GM12878 (cell line): ENCODE results near the gene COMMD6. TPM values are rescaled to one million over a fixed set of nuclear protein-coding genes. Genes with fewer than 3 reads are reported as not detected.
A peak's percentile ranks its signal among the peaks of the same experiment; 100 is the strongest.

Experiments used
- ATAC-seq: fragments of 200-7000 bp; cut with Tn5 transposase; 3 replicates; pipeline ENCODE4 v1.9.1; 2020; ENCODE audit warnings: mild to moderate bottlenecking, moderate library complexity
- BruUV-seq: library from RNA; stranded (reverse); fragments of 400-500 nt; replicated peaks from 2 replicates; lab custom pipeline; 2021; lab: Mats Ljungman, UMichigan
- CTCF ChIA-PET: fragments of 300-600 bp; sonication (Branson Sonifier 250); formaldehyde crosslinking; extraction: SDS; loops from one replicate; lab custom pipeline; 2021; ENCODE audit warnings: inconsistent platforms; lab: Yijun Ruan, JAX
- POLR2A ChIA-PET: fragments of 350-600 bp; formaldehyde crosslinking; extraction: SDS; loops from one replicate; lab custom pipeline; 2021; ENCODE audit warnings: inconsistent platforms; lab: Charles Lee
- RAD21 ChIA-PET: fragments of 300-600 bp; sonication (Branson Sonifier 250); formaldehyde crosslinking; loops from one replicate; lab custom pipeline; 2023; ENCODE audit warnings: antibody characterized with exemption; ENCODE audit not compliant: unreplicated experiment; lab: Charles Lee
- SMC1A ChIA-PET: fragments of 300-600 bp; sonication (Branson Sonifier 250); formaldehyde crosslinking; loops from one replicate; lab custom pipeline; 2023; ENCODE audit not compliant: unreplicated experiment, uncharacterized antibody; lab: Charles Lee
- DNase-seq: peaks from one replicate; pipeline ENCODE4 v3.0.0-alpha.2; 2011; ENCODE audit warnings: low read depth, low spot score
- FAIRE-seq: peaks from 3 replicates; lab custom pipeline; 2011; peaks lifted over from hg19 to GRCh38; lab: Jason Lieb, UNC
- H2AFZ ChIP-seq: 2 replicates; pipeline ENCODE4 v1.6.0; 2011; ENCODE audit warnings: low read depth, low read length, control low read depth; ENCODE audit not compliant: control insufficient read depth
- H3K27ac ChIP-seq: 2 replicates; pipeline ENCODE4 v1.5.1; 2011; ENCODE audit warnings: control low read depth; ENCODE audit not compliant: control insufficient read depth, insufficient read depth
- H3K27me3 ChIP-seq, 2 experiments: replicated peaks in 1 of 2; 2 replicates each; pipeline versions ENCODE4 v1.6.0 to v1.6.1; 2011; ENCODE audit warnings: low read length in 1 of 2; ENCODE audit not compliant: control insufficient read depth in 2 of 2, insufficient read depth in 2 of 2
- H3K36me3 ChIP-seq, 2 experiments: 2 replicates each; pipeline ENCODE4 v1.5.1; 2011; ENCODE audit warnings: low read length in 1 of 2; ENCODE audit not compliant: control insufficient read depth in 2 of 2, insufficient read depth in 2 of 2
- H3K4me1 ChIP-seq: 2 replicates; pipeline ENCODE4 v1.6.1; 2011; ENCODE audit warnings: mild to moderate bottlenecking, low read length, moderate library complexity, mixed read lengths; ENCODE audit not compliant: control insufficient read depth, insufficient read depth
- H3K4me2 ChIP-seq: 2 replicates; pipeline ENCODE4 v1.6.0; 2011; ENCODE audit warnings: control low read depth; ENCODE audit not compliant: control insufficient read depth, insufficient read depth
- H3K4me3 ChIP-seq: fragments of 200-600 bp; sonication (generic); 2 replicates; pipeline ENCODE4 v1.5.1; 2016
- H3K79me2 ChIP-seq: 2 replicates; pipeline ENCODE4 v1.6.0; 2011; ENCODE audit warnings: low read length; ENCODE audit not compliant: control insufficient read depth, insufficient read depth
- H3K9ac ChIP-seq: 2 replicates; pipeline ENCODE4 v1.8.0; 2011; ENCODE audit warnings: low read length, control low read depth, mixed read lengths; ENCODE audit not compliant: control insufficient read depth, insufficient read depth
- H3K9me3 ChIP-seq: replicated peaks from 3 replicates; pipeline ENCODE4 v1.5.1; 2011; ENCODE audit warnings: mild to moderate bottlenecking, low read length; ENCODE audit not compliant: control insufficient read depth, insufficient read depth
- H4K20me1 ChIP-seq: 2 replicates; pipeline ENCODE4 v1.6.0; 2011; ENCODE audit not compliant: control insufficient read depth, insufficient read depth
- ATF2 ChIP-seq: IDR thresholded peaks from 2 replicates; pipeline ENCODE4 v1.6.1; 2012; ENCODE audit warnings: low read length, inconsistent platforms
- CBX5 ChIP-seq: sonication (generic); IDR thresholded peaks from 2 replicates; pipeline ENCODE4 v1.6.1; 2016; ENCODE audit warnings: low read depth, moderate library complexity, mild to moderate bottlenecking, inconsistent platforms
- CTCF ChIP-seq, 3 experiments: IDR thresholded peaks in 2 of 3; conservative IDR thresholded peaks in 1 of 3; 2 replicates each; pipeline ENCODE4 v1.5.1; 2011; ENCODE audit warnings: low read depth in 3 of 3, low read length in 3 of 3, mild to moderate bottlenecking in 3 of 3, control low read depth in 2 of 3, moderate library complexity in 2 of 3, inconsistent platforms in 1 of 3, mixed read lengths in 1 of 3; ENCODE audit not compliant: control insufficient read depth in 2 of 3, insufficient read depth in 1 of 3; ENCODE audit errors: extremely low read depth in 1 of 3
- KAT2A ChIP-seq: conservative IDR thresholded peaks from 2 replicates; pipeline ENCODE4 v1.6.1; 2011; ENCODE audit warnings: low read depth, low read length; ENCODE audit not compliant: control insufficient read depth
- POLR2AphosphoS5 ChIP-seq: IDR thresholded peaks from 2 replicates; pipeline ENCODE4 v1.6.1; 2011; ENCODE audit warnings: mild to moderate bottlenecking, low read length, inconsistent platforms
- RAD21 ChIP-seq: IDR thresholded peaks from 2 replicates; pipeline ENCODE4 v1.6.1; 2011; ENCODE audit warnings: mild to moderate bottlenecking, low read depth, low read length, moderate library complexity; ENCODE audit not compliant: insufficient read depth
- SIN3A ChIP-seq: IDR thresholded peaks from 2 replicates; pipeline ENCODE4 v1.6.1; 2012; ENCODE audit warnings: low read depth, low read length, improper control_type of control experiment
- SMARCA5 ChIP-seq: fragments of 450-650 bp; IDR thresholded peaks from 2 replicates; pipeline ENCODE4 v1.6.1; 2017; ENCODE audit warnings: mild to moderate bottlenecking
- SMC3 ChIP-seq: IDR thresholded peaks from 2 replicates; pipeline ENCODE4 v1.6.1; 2011; ENCODE audit warnings: low read length, improper control_type of control experiment, borderline replicate concordance
- SP1 ChIP-seq: IDR thresholded peaks from one replicate; pipeline ENCODE4 v1.6.1; 2011; ENCODE audit warnings: low read depth, low read length
- TCF7 ChIP-seq: IDR thresholded peaks from 2 replicates; pipeline ENCODE4 v1.6.1; 2014; ENCODE audit warnings: antibody characterized with exemption, borderline replicate concordance
- WGBS: methylation state at CpG from one replicate; pipeline ENCODE4 v1.1.6; 2016; ENCODE audit warnings: low lambda C conversion rate; ENCODE audit not compliant: insufficient replicate concordance, insufficient coverage; ENCODE audit errors: missing lambda C conversion rate; 5-methylcytosine and 5-hydroxymethylcytosine counted together
- in situ Hi-C: fragments of 300-500 bp; cut with MboI; formaldehyde crosslinking; loops from 9 replicates; pipeline ENCODE4 v1.14.3; 2018; ENCODE audit warnings: mixed read lengths
- intact Hi-C: fragments of 100-400 bp; cut with micrococcal nuclease; formaldehyde crosslinking; loops from one replicate; pipeline ENCODE4 v1.14.2; 2022; ENCODE audit not compliant: unreplicated experiment
- polyA plus RNA-seq, 11 experiments: library from polyadenylated mRNA; depleted of rRNA in 4 of 11; unstranded in 6 of 11; stranded (reverse) in 5 of 11; fragments of >200 nt; fragmentation: Nextera tagmentation in 4 of 11; fragmentation: Illumina TruSeq in 1 of 11; extraction: Ambion mirVana in 4 of 11; extraction: Trizol in 1 of 11; gene quantifications; 1 replicate in 1 of 11; 2 replicates in 10 of 11; pipeline versions ENCODE4 v1.2.1 to v1.2.3, GENCODE V29; 2011 to 2016; ENCODE audit warnings: inconsistent platforms in 2 of 11, missing spikeins in 2 of 11, low read depth in 1 of 11
- total RNA-seq, 4 experiments: library from RNA; depleted of rRNA in 3 of 4; stranded (reverse); fragments of >200 nt in 3 of 4; fragmentation: Illumina TruSeq in 1 of 4; extraction: Trizol in 1 of 4; gene quantifications; 2 replicates each; pipeline versions ENCODE4 v1.2.1 to v1.2.3, GENCODE V29; 2013 to 2021

Gene COMMD6
- total and polyA plus RNA-seq, 10 of the 15 experiments (the other 5 are each of a cell fraction or from before 2014, with no cell fraction given): 127 to 509 (median 247) TPM

- ChIA-PET SMC1A (interaction anchor here (0.6 to 1.9 kb wide), 4 partner anchors 8 to 99 kb away, joined by 3 to 5 read pairs (median 3); no protein-coding TSS in a partner anchor), POLR2A (no interaction called here), RAD21 (interaction anchor here (0.7 kb wide), 1 partner anchor 16 kb away, joined by 3 read pairs; no protein-coding TSS in a partner anchor), CTCF (interaction anchor here (0.6 to 1.8 kb wide), 6 partner anchors 8 to 287 kb away, joined by 3 to 6 read pairs (median 4); no protein-coding TSS in a partner anchor)
- no peak for TF ChIP-seq ATF2
- TF ChIP-seq KAT2A: no peak
- no peak for TF ChIP-seq SIN3A
- TF ChIP-seq CBX5: no peak
- TF ChIP-seq SMARCA5: no peak
- no peaks in the 10 kb centered on the region for H3K4me1 ChIP-seq
- intact Hi-C loops (no loop called here), in situ Hi-C loops (no loop called here)
- peaks cover 2% of the 10 kb centered on the region; the same call in 1 of the 3 replicates for H3K9me3 ChIP-seq
- ATAC-seq (no peak), FAIRE-seq (no peak), DNase-seq (no peak)
- H3K36me3 ChIP-seq: peaks cover 0 to 23% of the 10 kb centered on the region in 2 experiments; a peak in 2 of 4 replicates
- H3K79me2 ChIP-seq: no peaks in the 10 kb centered on the region
- H3K27ac ChIP-seq: no peak overlapping the region
- BruUV-seq: no TSS peak
- H4K20me1 ChIP-seq: no peaks in the 10 kb centered on the region
- H2AFZ ChIP-seq: no peak overlapping the region
- H3K4me3 ChIP-seq: no peak overlapping the region
- no peak overlapping the region for H3K9ac ChIP-seq
- no peaks in the 10 kb centered on the region for H3K27me3 ChIP-seq
- 95% methylated on average over 1 of the region's 1 CpG for WGBS
- H3K4me2 ChIP-seq: no peak overlapping the region; the same call in 1 of the 2 replicates
Observed at GRCh38 chr13:75569576-75569975, 31.9 kb upstream of the COMMD6 start.

- no peaks in the 10 kb centered on the region for H3K79me2 ChIP-seq
- DNase-seq (no peak), ATAC-seq (no peak), FAIRE-seq (no peak)
- BruUV-seq: no TSS peak
- H3K36me3 ChIP-seq: peaks cover 0 to 13% of the 10 kb centered on the region in 2 experiments; a peak in 2 of 4 replicates
- H4K20me1 ChIP-seq: no peaks in the 10 kb centered on the region
- H3K27me3 ChIP-seq: no peaks in the 10 kb centered on the region
- no peak overlapping the region for H3K4me3 ChIP-seq
- in situ Hi-C loops (no loop called here), intact Hi-C loops (no loop called here)
- H3K4me2 ChIP-seq: no peak overlapping the region
- H2AFZ ChIP-seq: no peak overlapping the region
- no peak overlapping the region for H3K9ac ChIP-seq
- H3K9me3 ChIP-seq: no peaks in the 10 kb centered on the region
- RAD21 ChIA-PET: no interaction called here
- POLR2A ChIA-PET: no interaction called here
- H3K4me1 ChIP-seq: no peaks in the 10 kb centered on the region
- H3K27ac ChIP-seq: no peak overlapping the region
- no peak for TF ChIP-seq TCF7
- TF ChIP-seq RAD21: peak; percentile 48; the same call in 1 of the 2 replicates
- TF ChIP-seq SMC3: peak; percentile 22; the same call in 1 of the 2 replicates
- TF ChIP-seq SP1: no peak
- TF ChIP-seq POLR2AphosphoS5: no peak
- peak; percentile 15 to 47 (median 21); a peak in 4 of 6 replicates for TF ChIP-seq CTCF (IDR thresholded peaks at IDR 0.05 in 2 of 3, conservative IDR thresholded peaks at IDR 0.05 in 1 of 3; ENCODE audit: control insufficient read depth in 2 of 3, extremely low read depth in 1 of 3, insufficient read depth in 1 of 3, low read depth in 3 of 3, low read length in 3 of 3)
- TF ChIP-seq, all 136 proteins: peak for 3
- CTCF ChIA-PET: interaction anchor here (1.0 kb wide), 2 partner anchors 106 to 303 kb away, joined by 3 read pairs; no protein-coding TSS in a partner anchor
- SMC1A ChIA-PET: interaction anchor here (0.6 kb wide), 1 partner anchor 202 kb away, joined by 3 read pairs; no protein-coding TSS in a partner anchor
Observed at GRCh38 chr13:75566658-75567057, 29.0 kb upstream of the COMMD6 start.
